CD4-positive, alpha-beta T cell (primary cell): ENCODE measurements around the gene NME7. TPM values are rescaled to one million over a fixed set of nuclear protein-coding genes. Genes with fewer than 3 reads are reported as not detected.

Source experiments
- ATAC-seq: fragments of 200-7000 bp; cut with Tn5 transposase; one replicate; pipeline ENCODE4 v1.10.0; 2022; ENCODE audit warnings: mild to moderate bottlenecking; ENCODE audit not compliant: poor library complexity
- CTCF ChIA-PET: fragments of 350-600 bp; sonication (Branson Sonifier 250); formaldehyde crosslinking; loops from one replicate; lab custom pipeline; 2021; ENCODE audit warnings: antibody characterized with exemption, inconsistent platforms; lab: Charles Lee
- POLR2A ChIA-PET: fragments of 350-600 bp; sonication (Branson Sonifier 250); formaldehyde crosslinking; loops from one replicate; lab custom pipeline; 2021; ENCODE audit warnings: antibody characterized with exemption, inconsistent platforms; lab: Charles Lee
- DNase-seq, 14 experiments: peaks; one replicate each; pipeline ENCODE4 v3.0.0-alpha.2; 2013 to 2020; ENCODE audit warnings: mixed read lengths in 2 of 14
- H3K27ac ChIP-seq, 2 donors: one replicate each; pipeline versions ENCODE4 v1.5.1 to v1.7.0; 2013; ENCODE audit warnings: low read length in 2 of 2, low read depth in 1 of 2, mild to moderate bottlenecking in 1 of 2
- H3K27me3 ChIP-seq, 2 experiments: 1 replicate in 1 of 2; 2 replicates in 1 of 2; pipeline versions ENCODE4 v1.6.1 to v1.7.0; 2013; ENCODE audit warnings: low read length in 2 of 2, control low read depth in 1 of 2, mild to moderate bottlenecking in 1 of 2, moderate library complexity in 1 of 2; ENCODE audit not compliant: insufficient read depth in 2 of 2, control insufficient read depth in 1 of 2
- H3K36me3 ChIP-seq: one replicate; pipeline ENCODE4 v1.6.1; 2013; ENCODE audit warnings: low read length, control low read depth; ENCODE audit not compliant: insufficient read depth
- H3K4me1 ChIP-seq: one replicate; pipeline ENCODE4 v1.6.1; 2013; ENCODE audit warnings: low read length, control low read depth; ENCODE audit not compliant: insufficient read depth
- H3K4me3 ChIP-seq: one replicate; pipeline ENCODE4 v1.5.1; 2013; ENCODE audit warnings: mild to moderate bottlenecking, low read length, moderate library complexity
- H3K9me3 ChIP-seq, 2 experiments: 1 replicate in 1 of 2; 2 replicates in 1 of 2; pipeline versions ENCODE4 v1.6.1 to v1.7.0; 2013; ENCODE audit warnings: low read length in 2 of 2, mild to moderate bottlenecking in 2 of 2, control low read depth in 1 of 2, moderate library complexity in 1 of 2; ENCODE audit not compliant: control insufficient read depth in 1 of 2, insufficient read depth in 1 of 2
- H3K27ac Mint-ChIP-seq: one replicate; pipeline ENCODE4 v1.8.0; 2020; ENCODE audit warnings: mixed read lengths
- H3K27me3 Mint-ChIP-seq: one replicate; pipeline ENCODE4 v1.8.0; 2021; ENCODE audit warnings: mixed read lengths
- H3K36me3 Mint-ChIP-seq: one replicate; pipeline ENCODE4 v1.8.0; 2021; ENCODE audit warnings: low read depth, mixed read lengths
- H3K4me1 Mint-ChIP-seq: one replicate; pipeline ENCODE4 v1.8.0; 2021; ENCODE audit warnings: low read depth, mixed read lengths
- H3K4me3 Mint-ChIP-seq: one replicate; pipeline ENCODE4 v1.8.0; 2020; ENCODE audit warnings: mild to moderate bottlenecking, mixed read lengths
- H3K9me3 Mint-ChIP-seq: one replicate; pipeline ENCODE4 v1.8.0; 2020; ENCODE audit warnings: mixed read lengths
- intact Hi-C, 2 experiments: fragments of 100-400 bp; cut with DNase I in 1 of 2; cut with micrococcal nuclease in 1 of 2; formaldehyde crosslinking; loops; one replicate each; pipeline versions ENCODE4 v1.15.1 to v1.9.0; 2023 to 2025; cut with DNase I, micrococcal nuclease
- total RNA-seq, 174 experiments: library from RNA in 2 of 174; stranded (reverse) in 2 of 174; gene quantifications; one replicate each; pipeline ENCODE4 v1.2.3 and lab custom pipeline; 2021 to 2026
- TF ChIP-seq, protein P1 (sequence below): fragments of 200-600 bp; IDR thresholded peaks from one replicate; pipeline ENCODE4 v1.8.0; 2022; ENCODE audit warnings: antibody characterized with exemption, mild to moderate bottlenecking

NME7 gene
- total RNA-seq, 2 experiments from 2014 or later = 7.2 to 8.3 TPM

DNA sequence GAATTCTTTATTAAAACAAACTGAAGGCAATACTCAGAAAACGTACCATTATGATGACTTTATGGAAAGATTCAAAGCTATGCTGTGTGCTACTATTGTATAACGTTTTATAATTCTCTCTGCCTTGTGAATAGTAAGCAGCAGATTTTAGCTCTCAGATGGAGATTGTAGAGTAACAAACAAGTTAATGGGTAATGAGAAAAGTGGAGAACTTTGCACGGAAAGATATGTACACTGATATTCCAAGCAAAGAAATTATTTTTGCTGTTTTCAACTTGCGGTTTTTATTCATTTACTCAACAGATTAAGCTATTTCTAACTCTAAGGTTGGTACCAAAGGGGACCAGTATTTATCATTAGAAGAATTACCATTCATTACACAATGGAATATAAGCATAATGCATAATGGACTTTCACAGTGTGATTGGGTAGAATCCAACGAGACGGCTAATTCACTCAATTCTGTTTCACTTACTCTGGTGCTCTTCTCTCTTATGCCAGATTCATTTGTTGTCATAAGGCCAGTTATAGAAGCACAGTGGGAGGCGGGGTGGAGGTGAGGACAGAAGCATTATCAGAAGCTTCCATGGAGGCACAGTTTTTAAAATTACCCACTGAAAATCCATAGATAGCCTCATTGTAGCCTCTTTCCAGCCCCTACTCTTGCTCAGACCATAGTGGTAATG, 222.5 kb downstream of the NME7 start:
- DNase-seq (no peak), ATAC-seq (no peak)
- no peaks in the 10 kb centered on the region for H3K27me3 ChIP-seq
- TF ChIP-seq, protein P1, sequence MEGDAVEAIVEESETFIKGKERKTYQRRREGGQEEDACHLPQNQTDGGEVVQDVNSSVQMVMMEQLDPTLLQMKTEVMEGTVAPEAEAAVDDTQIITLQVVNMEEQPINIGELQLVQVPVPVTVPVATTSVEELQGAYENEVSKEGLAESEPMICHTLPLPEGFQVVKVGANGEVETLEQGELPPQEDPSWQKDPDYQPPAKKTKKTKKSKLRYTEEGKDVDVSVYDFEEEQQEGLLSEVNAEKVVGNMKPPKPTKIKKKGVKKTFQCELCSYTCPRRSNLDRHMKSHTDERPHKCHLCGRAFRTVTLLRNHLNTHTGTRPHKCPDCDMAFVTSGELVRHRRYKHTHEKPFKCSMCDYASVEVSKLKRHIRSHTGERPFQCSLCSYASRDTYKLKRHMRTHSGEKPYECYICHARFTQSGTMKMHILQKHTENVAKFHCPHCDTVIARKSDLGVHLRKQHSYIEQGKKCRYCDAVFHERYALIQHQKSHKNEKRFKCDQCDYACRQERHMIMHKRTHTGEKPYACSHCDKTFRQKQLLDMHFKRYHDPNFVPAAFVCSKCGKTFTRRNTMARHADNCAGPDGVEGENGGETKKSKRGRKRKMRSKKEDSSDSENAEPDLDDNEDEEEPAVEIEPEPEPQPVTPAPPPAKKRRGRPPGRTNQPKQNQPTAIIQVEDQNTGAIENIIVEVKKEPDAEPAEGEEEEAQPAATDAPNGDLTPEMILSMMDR = no peak
- POLR2A ChIA-PET = no interaction called here
- no peak overlapping the region for H3K4me3 Mint-ChIP-seq
- H3K9me3 Mint-ChIP-seq = no peaks in the 10 kb centered on the region
- H3K4me1 ChIP-seq = no peaks in the 10 kb centered on the region
- H3K27ac Mint-ChIP-seq = no peak overlapping the region
- no peak overlapping the region for H3K4me3 ChIP-seq
- no peaks in the 10 kb centered on the region for H3K9me3 ChIP-seq
- H3K27ac ChIP-seq = no peak overlapping the region
- CTCF ChIA-PET = no interaction called here
- no peaks in the 10 kb centered on the region for H3K36me3 Mint-ChIP-seq
- H3K36me3 ChIP-seq = no peaks in the 10 kb centered on the region
- intact Hi-C loops = no loop called here
- H3K27me3 Mint-ChIP-seq = no peaks in the 10 kb centered on the region
- H3K4me1 Mint-ChIP-seq = no peaks in the 10 kb centered on the region

DNA sequence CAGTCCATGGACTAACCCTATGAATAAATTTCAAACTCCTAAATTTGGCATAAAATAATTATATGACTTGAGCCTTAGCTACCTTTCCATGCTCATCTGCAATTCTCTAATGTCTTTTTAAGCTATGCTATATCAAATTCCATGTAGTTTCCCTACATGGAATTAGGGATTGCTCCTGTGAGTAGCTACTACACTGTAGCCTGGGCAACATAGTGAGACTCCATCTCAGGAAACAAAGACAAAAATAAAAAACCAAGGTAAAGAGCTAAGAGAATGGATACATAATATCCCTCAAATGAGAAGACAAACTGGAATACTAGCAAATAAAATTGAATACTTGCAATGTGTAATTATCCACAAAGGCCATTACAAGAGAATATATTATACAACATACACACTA, 223.6 kb downstream of the NME7 start:
- Mint-ChIP-seq H3K9me3 (no peaks in the 10 kb centered on the region), H3K27ac (no peak overlapping the region), H3K4me1 (no peaks in the 10 kb centered on the region), H3K27me3 (no peaks in the 10 kb centered on the region), H3K4me3 (no peak overlapping the region), H3K36me3 (no peaks in the 10 kb centered on the region)
- no peaks in the 10 kb centered on the region for H3K27me3 ChIP-seq
- DNase-seq = no peak
- ChIA-PET POLR2A (no interaction called here), CTCF (no interaction called here)
- H3K4me1 ChIP-seq = no peaks in the 10 kb centered on the region
- TF ChIP-seq, protein P1 = no peak
- H3K4me3 ChIP-seq = no peak overlapping the region
- ATAC-seq = no peak
- no peaks in the 10 kb centered on the region for H3K9me3 ChIP-seq
- H3K27ac ChIP-seq = no peak overlapping the region
- intact Hi-C loops = no loop called here
- no peaks in the 10 kb centered on the region for H3K36me3 ChIP-seq

GRCh38 chr1:169143346-169143745, 224.3 kb downstream of the NME7 start:
- Mint-ChIP-seq H3K4me1 (no peaks in the 10 kb centered on the region), H3K4me3 (no peak overlapping the region), H3K27me3 (no peaks in the 10 kb centered on the region), H3K36me3 (no peaks in the 10 kb centered on the region), H3K27ac (no peak overlapping the region), H3K9me3 (no peaks in the 10 kb centered on the region)
- no peaks in the 10 kb centered on the region for H3K36me3 ChIP-seq
- H3K4me3 ChIP-seq = no peak overlapping the region
- ATAC-seq = no peak
- CTCF ChIA-PET = interaction anchor here (0.6 kb wide), 1 partner anchor 62 kb away, joined by 4 read pairs; no protein-coding TSS in a partner anchor
- intact Hi-C loops = no loop called here
- POLR2A ChIA-PET = no interaction called here
- H3K27me3 ChIP-seq = no peaks in the 10 kb centered on the region
- no peak overlapping the region for H3K27ac ChIP-seq
- no peak for DNase-seq
- H3K9me3 ChIP-seq = no peaks in the 10 kb centered on the region
- TF ChIP-seq, protein P1 = no peak
- H3K4me1 ChIP-seq = no peaks in the 10 kb centered on the region
